KMS-11 (cell line): ENCODE results near the gene SLC23A3.

ENCODE experiments used
- H2AFZ ChIP-seq: fragments of 200-600 bp; sonication (generic); 2 replicates; pipeline ENCODE4 v1.6.1; 2016; ENCODE audit warnings: antibody characterized with exemption, mixed run types, low read depth
- H3K27ac ChIP-seq: fragments of 200-600 bp; sonication (generic); 2 replicates; pipeline ENCODE4 v1.6.1; 2016; ENCODE audit warnings: mild to moderate bottlenecking, mixed run types
- H3K27me3 ChIP-seq: fragments of 200-600 bp; sonication (generic); 2 replicates; pipeline ENCODE4 v1.6.1; 2017; ENCODE audit warnings: mild to moderate bottlenecking, low read depth, mixed run types, moderate library complexity; ENCODE audit not compliant: insufficient read depth
- H3K36me3 ChIP-seq: fragments of 200-600 bp; sonication (generic); 2 replicates; pipeline ENCODE4 v1.6.1; 2017; ENCODE audit warnings: mild to moderate bottlenecking, mixed run types; ENCODE audit not compliant: insufficient read depth
- H3K4me1 ChIP-seq: fragments of 200-600 bp; sonication (generic); 2 replicates; pipeline ENCODE4 v1.6.1; 2016; ENCODE audit warnings: mild to moderate bottlenecking, low read depth, mixed run types; ENCODE audit not compliant: poor library complexity, severe bottlenecking
- H3K4me2 ChIP-seq: fragments of 200-600 bp; sonication (generic); 2 replicates; pipeline ENCODE4 v1.7.0; 2016; ENCODE audit warnings: mild to moderate bottlenecking, mixed run types
- H3K4me3 ChIP-seq: fragments of 200-600 bp; sonication (generic); IDR thresholded peaks from 2 replicates; pipeline ENCODE4 v1.6.1; 2017; ENCODE audit warnings: low read depth, low read length, mixed read lengths; ENCODE audit not compliant: insufficient read depth
- H3K79me2 ChIP-seq: fragments of 200-600 bp; sonication (generic); 2 replicates; pipeline ENCODE4 v1.6.1; 2016; ENCODE audit warnings: low read depth, mixed run types; ENCODE audit not compliant: insufficient read depth
- H3K9ac ChIP-seq: fragments of 200-600 bp; sonication (generic); 2 replicates; pipeline ENCODE4 v1.6.1; 2016; ENCODE audit warnings: mild to moderate bottlenecking, mixed run types
- H4K20me1 ChIP-seq: fragments of 200-600 bp; sonication (generic); 2 replicates; pipeline ENCODE4 v1.6.1; 2016; ENCODE audit warnings: mild to moderate bottlenecking, mixed run types; ENCODE audit not compliant: insufficient read depth
- TF ChIP-seq, protein P1 (sequence below): fragments of 200-600 bp; sonication (generic); conservative IDR thresholded peaks from 2 replicates; pipeline ENCODE4 v1.6.1; 2017; ENCODE audit warnings: low read depth, mild to moderate bottlenecking, antibody characterized with exemption, low read length, moderate library complexity, mixed read lengths

The SLC23A3 gene

DNA sequence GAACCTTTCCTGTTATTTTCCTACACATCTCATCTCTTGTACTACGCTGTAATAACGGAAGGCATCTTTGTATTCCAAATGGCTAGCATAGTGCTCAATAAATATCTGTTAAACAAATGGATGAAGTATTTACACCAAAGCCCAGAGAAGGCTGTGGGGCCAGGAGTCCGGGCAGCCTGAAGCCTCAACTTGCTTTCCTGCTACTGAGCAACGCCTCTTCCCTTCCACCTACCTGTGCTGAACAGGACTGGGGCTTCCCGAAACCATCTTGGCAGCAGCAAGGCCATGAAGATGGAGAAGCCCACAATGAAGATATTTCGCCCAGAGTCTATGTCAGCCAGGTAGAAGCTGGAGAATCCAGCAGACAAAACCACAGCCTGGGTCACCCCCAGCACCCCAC, 6.7 kb downstream of the SLC23A3 start:
- Histone ChIP-seq H3K9ac (no peak overlapping the region), H4K20me1 (no peaks in the 10 kb centered on the region), H3K36me3 (no peaks in the 10 kb centered on the region), H2AFZ (no peak overlapping the region), H3K27me3 (no peaks in the 10 kb centered on the region; the same call in 1 of the 2 replicates), H3K4me2 (no peak overlapping the region), H3K4me3 (no peak overlapping the region), H3K79me2 (no peaks in the 10 kb centered on the region), H3K27ac (no peak overlapping the region), H3K4me1 (peaks cover 13% of the 10 kb centered on the region)
- TF ChIP-seq, protein P1, sequence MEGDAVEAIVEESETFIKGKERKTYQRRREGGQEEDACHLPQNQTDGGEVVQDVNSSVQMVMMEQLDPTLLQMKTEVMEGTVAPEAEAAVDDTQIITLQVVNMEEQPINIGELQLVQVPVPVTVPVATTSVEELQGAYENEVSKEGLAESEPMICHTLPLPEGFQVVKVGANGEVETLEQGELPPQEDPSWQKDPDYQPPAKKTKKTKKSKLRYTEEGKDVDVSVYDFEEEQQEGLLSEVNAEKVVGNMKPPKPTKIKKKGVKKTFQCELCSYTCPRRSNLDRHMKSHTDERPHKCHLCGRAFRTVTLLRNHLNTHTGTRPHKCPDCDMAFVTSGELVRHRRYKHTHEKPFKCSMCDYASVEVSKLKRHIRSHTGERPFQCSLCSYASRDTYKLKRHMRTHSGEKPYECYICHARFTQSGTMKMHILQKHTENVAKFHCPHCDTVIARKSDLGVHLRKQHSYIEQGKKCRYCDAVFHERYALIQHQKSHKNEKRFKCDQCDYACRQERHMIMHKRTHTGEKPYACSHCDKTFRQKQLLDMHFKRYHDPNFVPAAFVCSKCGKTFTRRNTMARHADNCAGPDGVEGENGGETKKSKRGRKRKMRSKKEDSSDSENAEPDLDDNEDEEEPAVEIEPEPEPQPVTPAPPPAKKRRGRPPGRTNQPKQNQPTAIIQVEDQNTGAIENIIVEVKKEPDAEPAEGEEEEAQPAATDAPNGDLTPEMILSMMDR, result no peak

DNA sequence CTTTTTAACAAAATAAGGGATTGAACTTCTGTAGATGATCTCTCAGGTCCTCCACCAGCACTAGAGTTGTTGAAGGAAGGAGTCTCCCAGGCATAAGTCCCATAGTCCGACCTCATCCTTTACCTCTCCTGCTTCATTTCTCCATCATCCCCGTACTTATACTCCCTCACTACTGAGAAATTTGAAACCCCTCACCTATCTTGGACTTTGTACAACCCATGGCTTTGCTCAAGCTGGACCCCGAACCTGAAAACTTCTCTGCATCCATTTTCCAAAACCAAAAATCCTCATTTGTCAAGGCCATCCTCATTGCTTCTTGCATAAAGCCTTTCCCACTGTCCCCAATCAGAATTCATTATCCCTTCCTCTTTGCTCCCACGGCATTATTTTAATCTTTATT, 8.7 kb downstream of the SLC23A3 start:
- peak overlapping the region; percentile 63; the same call in 1 of the 2 replicates for H2AFZ ChIP-seq
- no peaks in the 10 kb centered on the region for H3K79me2 ChIP-seq
- H3K27ac ChIP-seq, result no peak overlapping the region
- peak overlapping the region; percentile 22 for H3K4me2 ChIP-seq
- H3K36me3 ChIP-seq, result no peaks in the 10 kb centered on the region
- no peaks in the 10 kb centered on the region for H4K20me1 ChIP-seq
- TF ChIP-seq, protein P1, result no peak
- H3K4me1 ChIP-seq, result peaks cover 11% of the 10 kb centered on the region
- H3K9ac ChIP-seq, result no peak overlapping the region
- H3K4me3 ChIP-seq, result no peak overlapping the region
- H3K27me3 ChIP-seq, result no peaks in the 10 kb centered on the region; the same call in 1 of the 2 replicates

DNA sequence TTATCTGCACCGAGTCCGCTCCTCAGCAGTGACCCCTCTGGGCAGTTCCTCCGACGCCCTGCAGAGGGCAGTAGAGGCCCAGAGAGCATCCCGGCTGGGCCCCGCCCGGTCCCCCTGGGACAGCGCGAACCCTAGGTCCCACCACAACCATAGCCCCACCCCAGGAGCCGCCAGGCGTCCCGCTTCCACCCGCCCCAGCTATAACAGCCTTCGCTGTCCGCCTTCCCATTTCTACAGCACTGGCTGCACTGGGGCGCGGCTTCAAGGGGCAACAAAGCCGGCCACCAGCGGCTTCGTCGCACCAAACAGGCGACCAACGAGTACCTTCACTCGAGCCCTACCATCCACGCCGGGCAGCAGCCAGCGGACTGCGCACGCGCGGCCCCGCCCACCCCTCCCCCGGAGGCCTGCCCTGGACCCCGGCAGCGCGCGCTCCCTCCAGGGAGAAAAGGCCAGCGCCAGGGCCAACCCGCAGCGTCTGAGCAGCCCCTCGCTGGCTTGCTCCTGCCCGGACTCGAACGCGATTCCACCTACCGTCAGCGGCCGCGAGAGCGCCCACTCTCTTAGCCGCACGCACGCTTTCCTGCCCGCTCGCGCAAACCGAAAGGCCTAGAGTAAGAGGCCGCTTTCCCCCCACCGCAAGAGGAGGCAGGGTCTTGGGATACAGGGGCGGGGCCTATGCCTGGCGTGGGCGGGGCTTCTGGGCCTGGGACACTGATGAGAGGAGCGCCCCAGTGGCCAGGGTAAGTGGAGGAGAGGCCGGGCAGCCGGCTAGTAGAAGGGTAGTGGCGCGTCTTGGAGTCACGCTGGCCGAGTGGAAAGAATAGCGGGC, 9.4 kb downstream of the SLC23A3 start, which contains the start of gene NHEJ1:
Gene NHEJ1 (minus strand): TSS at position 630 of the 832 bp plus-strand sequence. CDS start 2,453 bp downstream, outside the sequence.
- Histone ChIP-seq H4K20me1 (no peaks in the 10 kb centered on the region), H3K4me1 (peaks cover 11% of the 10 kb centered on the region), H3K79me2 (no peaks in the 10 kb centered on the region), H3K27ac (peak within 1 kb of the TSS; percentile 77), H2AFZ (peak within 1 kb of the TSS; percentile 63), H3K4me2 (peak within 1 kb of the TSS; percentile 78), H3K36me3 (no peaks in the 10 kb centered on the region), H3K4me3 (no peak within 1 kb of the TSS), H3K9ac (peak within 1 kb of the TSS; percentile 71; the same call in 1 of the 2 replicates), H3K27me3 (no peaks in the 10 kb centered on the region; the same call in 1 of the 2 replicates)
- TF ChIP-seq, protein P1, result peak; percentile 91

DNA sequence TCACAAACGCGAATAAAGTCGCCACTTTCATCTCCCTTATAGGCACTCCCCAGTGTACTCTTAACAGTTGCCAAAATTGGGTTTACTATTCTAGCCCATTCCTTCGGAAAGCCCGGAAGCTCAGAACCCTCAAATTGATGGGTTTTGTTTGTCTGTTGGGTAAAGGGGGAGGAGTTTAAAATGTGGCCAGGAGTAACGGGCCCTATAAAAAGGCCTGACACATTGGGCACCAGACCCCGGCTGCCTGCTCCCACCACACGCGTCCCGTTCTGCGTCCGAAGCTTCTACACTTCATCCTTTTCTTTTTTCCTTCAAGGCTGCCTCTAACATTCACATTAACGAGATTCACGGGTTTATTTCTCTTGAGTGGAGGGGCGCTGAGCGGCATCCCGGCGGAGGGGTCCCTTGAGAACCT, 10.1 kb downstream of the SLC23A3 start:
- H3K27me3 ChIP-seq, result no peaks in the 10 kb centered on the region; the same call in 1 of the 2 replicates
- H3K36me3 ChIP-seq, result no peaks in the 10 kb centered on the region
- H3K4me1 ChIP-seq, result peaks cover 11% of the 10 kb centered on the region
- peak overlapping the region; percentile 78 for H3K4me2 ChIP-seq
- no peak overlapping the region; the same call in 1 of the 2 replicates for H3K9ac ChIP-seq
- peak overlapping the region; percentile 63 for H2AFZ ChIP-seq
- H3K4me3 ChIP-seq, result no peak overlapping the region
- no peaks in the 10 kb centered on the region for H3K79me2 ChIP-seq
- H4K20me1 ChIP-seq, result no peaks in the 10 kb centered on the region
- TF ChIP-seq, protein P1, result no peak
- H3K27ac ChIP-seq, result no peak overlapping the region
